Spinal cord (tissue), 10 donors: ENCODE results near the gene RAB3IL1. TPM values are rescaled to one million over a fixed set of nuclear protein-coding genes. Genes with fewer than 3 reads are reported as not detected.

Source experiments
- DNase-seq, 6 donors: peaks; one replicate each; pipeline versions ENCODE4 v3.0.0 to v3.0.0-alpha.2; 2013 to 2015; ENCODE audit warnings: low spot score in 6 of 6, low read depth in 4 of 6
- H3K27ac ChIP-seq: one replicate; pipeline ENCODE4 v1.5.1; 2013; ENCODE audit warnings: low read depth, low read length, control low read depth
- H3K27me3 ChIP-seq: one replicate; pipeline ENCODE4 v1.6.1; 2013; ENCODE audit warnings: low read length; ENCODE audit not compliant: control insufficient read depth, insufficient read depth
- H3K36me3 ChIP-seq: one replicate; pipeline ENCODE4 v1.6.1; 2013; ENCODE audit warnings: low read length; ENCODE audit not compliant: control insufficient read depth, insufficient read depth
- H3K4me1 ChIP-seq: one replicate; pipeline ENCODE4 v1.6.1; 2013; ENCODE audit warnings: low read length; ENCODE audit not compliant: control insufficient read depth, insufficient read depth
- H3K4me3 ChIP-seq: one replicate; pipeline ENCODE4 v1.5.1; 2013; ENCODE audit warnings: low read depth, low read length, control low read depth
- H3K9me3 ChIP-seq: one replicate; pipeline ENCODE4 v1.6.1; 2013; ENCODE audit warnings: low read length; ENCODE audit not compliant: control insufficient read depth, insufficient read depth
- WGBS: methylation state at CpG from one replicate; pipeline ENCODE4 v1.1.5; 2013; ENCODE audit warnings: missing lambda C conversion rate; ENCODE audit not compliant: insufficient coverage; 5-methylcytosine and 5-hydroxymethylcytosine counted together
- polyA plus RNA-seq, 2 donors: library from polyadenylated mRNA; unstranded; fragments of 120-200 nt; gene quantifications; one replicate each; pipeline ENCODE4 v1.2.1, GENCODE V29; 2013; ENCODE audit not compliant: insufficient read length in 2 of 2
- total RNA-seq, 2 donors: library from RNA; depleted of rRNA in 1 of 2; stranded (reverse); fragments of 120-200 nt in 1 of 2; fragments of >200 nt in 1 of 2; gene quantifications; one replicate each; pipeline versions ENCODE4 v1.2.3 to v1.2.4, GENCODE V29; 2013 to 2014
- donor health status: healthy.

Gene RAB3IL1
- total and polyA plus RNA-seq, 4 donors, result 12.8 to 47.7 (median 22.5) TPM

GRCh38 chr11:61922539-61922938 lies 5.2 kb upstream of the RAB3IL1 start:
- 44% methylated on average over 6 of the region's 6 CpGs for WGBS
- H3K4me1 ChIP-seq, result peaks cover 24% of the 10 kb centered on the region
- peak overlapping the region; percentile 96 for H3K27ac ChIP-seq
- peak in 1 of 6 donors; percentile 79 for DNase-seq
- no peak overlapping the region for H3K4me3 ChIP-seq
- H3K36me3 ChIP-seq, result no peaks in the 10 kb centered on the region
- no peaks in the 10 kb centered on the region for H3K9me3 ChIP-seq
- H3K27me3 ChIP-seq, result peaks cover 11% of the 10 kb centered on the region

DNA sequence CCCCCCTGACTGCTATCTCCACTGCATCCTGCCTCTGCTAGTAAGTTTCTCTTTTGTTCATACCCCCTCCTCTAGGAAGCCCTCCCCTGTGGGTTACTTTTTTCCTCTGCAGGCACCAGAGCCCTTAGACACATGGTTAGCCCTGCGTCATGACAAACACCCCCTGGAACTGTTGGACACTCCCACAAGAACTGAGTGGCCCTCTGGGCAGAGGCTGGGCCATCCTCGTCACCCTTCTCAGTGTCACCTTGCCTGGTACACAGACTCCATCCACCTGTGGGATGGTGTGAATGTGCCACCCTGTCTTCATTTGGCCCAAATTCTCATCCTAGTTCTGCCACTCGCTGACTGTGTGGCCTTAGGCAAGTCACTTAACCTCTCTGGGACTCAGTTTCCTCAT lies 4.1 kb upstream of the RAB3IL1 start:
- Histone ChIP-seq H3K27me3 (peaks cover 11% of the 10 kb centered on the region), H3K27ac (no peak overlapping the region), H3K4me1 (peaks cover 30% of the 10 kb centered on the region), H3K36me3 (no peaks in the 10 kb centered on the region), H3K9me3 (no peaks in the 10 kb centered on the region), H3K4me3 (no peak overlapping the region)
- DNase-seq, result no peak
- WGBS, result 79% methylated on average over 2 of the region's 3 CpGs

- H3K36me3 ChIP-seq, result no peaks in the 10 kb centered on the region
- H3K4me1 ChIP-seq, result peaks cover 33% of the 10 kb centered on the region
- H3K27me3 ChIP-seq, result peaks cover 11% of the 10 kb centered on the region
- no peaks in the 10 kb centered on the region for H3K9me3 ChIP-seq
- H3K4me3 ChIP-seq, result no peak overlapping the region
- WGBS, result 72% methylated on average over 12 of the region's 13 CpGs
- no peak for DNase-seq
- H3K27ac ChIP-seq, result peak overlapping the region; percentile 67
These were observed 2.6 kb upstream of the RAB3IL1 start for GRCh38 chr11:61919705-61920631.

- peaks cover 31% of the 10 kb centered on the region for H3K4me1 ChIP-seq
- H3K27ac ChIP-seq, result peak overlapping the region; percentile 67
- no peaks in the 10 kb centered on the region for H3K36me3 ChIP-seq
- H3K9me3 ChIP-seq, result no peaks in the 10 kb centered on the region
- no peak overlapping the region for H3K4me3 ChIP-seq
- peak in 1 of 6 donors; percentile 25 for DNase-seq
- peaks cover 11% of the 10 kb centered on the region for H3K27me3 ChIP-seq
- WGBS, result 85% methylated on average over 5 of the region's 6 CpGs
These were observed 1.8 kb upstream of the RAB3IL1 start for GRCh38 chr11:61918938-61919704.

GRCh38 chr11:61918251-61918937 lies 1.0 kb upstream of the RAB3IL1 start:
- 83% methylated on average over 9 of the region's 14 CpGs for WGBS
- H3K4me3 ChIP-seq, result no peak overlapping the region
- H3K9me3 ChIP-seq, result no peaks in the 10 kb centered on the region
- H3K27me3 ChIP-seq, result peaks cover 11% of the 10 kb centered on the region
- H3K36me3 ChIP-seq, result no peaks in the 10 kb centered on the region
- H3K4me1 ChIP-seq, result peaks cover 26% of the 10 kb centered on the region
- peak overlapping the region; percentile 71 for H3K27ac ChIP-seq
- DNase-seq, result no peak

DNA sequence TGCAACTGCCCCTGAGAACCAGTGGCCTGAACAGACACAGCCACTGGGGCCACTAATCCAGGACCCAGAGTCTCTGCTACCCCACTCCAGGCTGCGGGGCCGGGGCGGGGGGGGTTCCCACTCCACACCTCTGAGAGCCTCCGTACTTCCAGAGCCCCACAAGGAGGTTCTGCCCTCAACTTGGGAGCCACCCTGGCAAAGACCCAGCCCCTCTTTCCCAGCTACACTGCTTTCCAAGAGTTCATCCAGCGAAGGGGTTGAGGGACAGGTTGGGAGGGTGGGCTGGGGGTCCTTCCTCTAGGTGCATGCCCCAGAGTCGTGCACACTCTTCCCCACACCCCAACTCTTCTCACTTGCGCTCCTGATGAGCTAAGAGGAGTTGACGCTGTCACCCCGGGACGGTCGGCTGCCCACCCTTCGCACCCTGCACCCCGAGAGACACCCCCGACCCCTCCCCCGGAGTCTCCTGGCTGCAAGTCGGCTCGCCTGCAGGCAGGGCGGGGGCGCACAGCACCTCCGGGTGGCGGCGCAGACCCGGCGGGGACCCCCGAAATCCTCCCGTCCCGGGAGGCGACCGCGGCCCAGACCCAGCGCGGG lies 531 bp downstream of the RAB3IL1 start:
- H3K27me3 ChIP-seq, result peaks cover 11% of the 10 kb centered on the region
- H3K9me3 ChIP-seq, result no peaks in the 10 kb centered on the region
- peaks cover 3% of the 10 kb centered on the region for H3K36me3 ChIP-seq
- DNase-seq, result no peak
- peaks cover 31% of the 10 kb centered on the region for H3K4me1 ChIP-seq
- H3K4me3 ChIP-seq, result peak overlapping the region; percentile 41
- WGBS, result 4% methylated on average over 30 of the region's 32 CpGs
- peak overlapping the region; percentile 33 for H3K27ac ChIP-seq

GRCh38 chr11:61914471-61915171 lies 2.7 kb downstream of the RAB3IL1 start:
- peak overlapping the region; percentile 25 for H3K27ac ChIP-seq
- H3K4me1 ChIP-seq, result peaks cover 51% of the 10 kb centered on the region

GRCh38 chr11:61913699-61914395 lies 3.5 kb downstream of the RAB3IL1 start:
- H3K36me3 ChIP-seq, result peaks cover 3% of the 10 kb centered on the region
- DNase-seq, result no peak

More at GRCh38 chr11:61914471-61915171, 2.7 kb downstream of the RAB3IL1 start:
- H3K27me3 ChIP-seq, result peaks cover 11% of the 10 kb centered on the region
- no peak for DNase-seq
- WGBS, result 87% methylated on average over 5 of the region's 7 CpGs
- H3K36me3 ChIP-seq, result peaks cover 3% of the 10 kb centered on the region
- peak overlapping the region; percentile 24 for H3K4me3 ChIP-seq
- no peaks in the 10 kb centered on the region for H3K9me3 ChIP-seq

More at GRCh38 chr11:61913699-61914395, 3.5 kb downstream of the RAB3IL1 start:
- 61% methylated on average over 4 of the region's 8 CpGs for WGBS
- Histone ChIP-seq H3K4me1 (peaks cover 59% of the 10 kb centered on the region), H3K9me3 (no peaks in the 10 kb centered on the region), H3K27me3 (peaks cover 11% of the 10 kb centered on the region), H3K4me3 (no peak overlapping the region), H3K27ac (no peak overlapping the region)
